Dedifferentiated amniotic fluid mesenchymal stem cell (primary cell): Measurements from ENCODE around the gene PTPRN2.

Source experiments
- DNase-seq: peaks from one replicate; pipeline ENCODE4 v3.0.0-alpha.2; 2016; ENCODE audit errors: extremely low spot score

Gene PTPRN2

DNA sequence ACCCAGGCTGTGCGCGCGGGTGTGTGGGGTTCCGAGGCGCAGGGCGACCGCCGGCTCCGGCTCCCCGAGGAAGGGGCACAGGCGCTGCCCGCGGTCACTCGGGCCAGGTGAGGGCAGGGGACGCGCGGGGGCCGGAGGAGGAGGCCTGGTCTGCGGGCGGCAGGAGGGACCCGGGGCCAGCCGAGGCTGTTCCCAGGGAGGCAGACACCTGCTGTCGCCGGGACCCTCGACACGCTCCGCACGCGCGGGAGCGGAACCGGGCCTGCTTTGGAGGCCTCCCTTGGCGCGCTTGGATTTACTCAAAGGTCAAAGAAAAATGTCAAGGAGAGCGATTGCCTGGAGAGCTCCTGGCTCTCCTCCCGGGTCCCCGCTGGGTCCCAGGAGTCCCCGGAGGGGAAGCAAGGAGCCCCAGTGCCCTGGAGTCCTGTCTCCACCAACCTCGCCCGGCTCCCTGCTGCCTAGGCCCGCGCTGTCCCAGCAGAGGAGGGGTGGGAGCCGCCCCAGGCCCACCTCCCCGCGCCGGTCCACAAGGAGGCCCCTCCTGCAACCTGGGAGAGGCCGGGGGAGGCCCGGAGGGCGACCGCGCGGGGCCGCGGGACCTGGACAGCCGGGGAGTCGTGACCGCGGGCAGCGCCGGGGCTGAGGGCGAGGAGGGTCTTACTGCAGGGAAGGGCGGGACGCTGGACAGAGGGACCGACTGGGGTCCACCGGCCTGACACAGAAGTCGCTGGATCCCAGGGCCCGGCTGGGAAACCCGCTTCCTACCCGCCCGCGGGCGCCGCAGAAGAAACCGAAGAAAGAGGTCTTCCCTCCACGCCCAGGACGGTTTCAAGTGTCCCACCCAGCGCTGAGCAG lies 902.0 kb downstream of the PTPRN2 start:
- no peak for DNase-seq

DNA sequence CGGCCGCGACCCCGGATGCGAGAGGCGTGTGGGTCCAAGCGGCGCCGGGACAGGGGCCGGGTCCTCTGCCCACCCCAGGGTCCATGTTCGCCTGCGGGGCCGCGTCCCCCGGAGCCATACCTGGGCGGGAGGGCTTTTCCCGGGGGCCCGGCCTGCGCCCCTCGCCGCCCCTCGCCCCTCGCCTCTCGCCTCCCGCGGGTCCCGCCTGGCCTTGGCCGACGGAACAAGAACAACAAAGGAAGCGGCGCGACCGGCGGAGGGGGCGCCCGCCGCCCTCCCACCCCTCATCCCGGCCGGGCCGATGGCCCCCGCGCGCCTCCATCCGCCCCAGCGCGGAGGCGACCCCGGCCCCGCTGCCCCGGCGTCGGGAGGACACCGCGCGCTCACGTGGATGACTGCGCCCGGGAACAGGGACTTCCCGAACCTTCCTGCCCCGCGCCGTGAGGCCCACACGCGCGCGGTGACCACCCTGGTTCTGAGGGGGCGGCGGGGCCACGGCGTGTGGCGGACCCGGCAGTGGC lies 902.7 kb downstream of the PTPRN2 start:
- no peak for DNase-seq

DNA sequence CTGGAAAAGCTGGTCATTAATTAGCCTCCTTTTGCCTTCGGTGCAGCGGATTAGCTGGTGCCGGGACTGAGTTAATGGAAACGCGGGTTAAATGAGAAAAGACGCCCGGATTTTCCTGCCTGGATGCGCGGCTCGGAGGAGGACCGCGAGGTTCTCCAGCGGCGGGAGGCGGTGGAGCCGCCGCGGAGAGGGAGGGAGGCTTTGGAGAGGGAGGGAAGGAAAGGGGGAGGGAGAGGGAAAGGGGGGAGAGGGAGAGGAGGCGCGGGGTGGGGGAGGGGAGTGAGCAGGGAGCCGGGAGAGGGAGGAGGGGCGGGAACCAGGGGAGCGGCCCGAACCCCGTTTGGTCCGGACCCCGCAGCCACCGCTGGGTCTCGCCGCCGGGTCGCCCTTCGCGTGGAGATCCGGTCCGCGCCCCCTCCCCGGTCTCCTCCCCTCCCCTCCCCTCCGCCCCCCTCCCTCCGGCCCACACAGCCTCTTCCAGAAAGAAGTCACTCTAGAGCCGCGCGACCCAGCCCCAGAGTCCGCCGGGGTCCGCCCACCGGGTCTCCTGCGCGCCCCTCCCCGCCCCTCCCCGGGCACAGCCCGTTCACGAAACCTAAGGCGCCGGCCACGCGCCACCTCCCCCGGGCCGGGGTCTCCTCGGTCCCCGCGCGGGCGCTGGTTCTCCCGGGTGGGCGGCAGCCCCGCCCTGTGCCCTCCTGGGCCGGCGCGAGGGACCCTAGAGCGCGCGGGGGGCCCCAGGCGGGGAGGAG lies 903.3 kb downstream of the PTPRN2 start:
- DNase-seq: no peak

DNA sequence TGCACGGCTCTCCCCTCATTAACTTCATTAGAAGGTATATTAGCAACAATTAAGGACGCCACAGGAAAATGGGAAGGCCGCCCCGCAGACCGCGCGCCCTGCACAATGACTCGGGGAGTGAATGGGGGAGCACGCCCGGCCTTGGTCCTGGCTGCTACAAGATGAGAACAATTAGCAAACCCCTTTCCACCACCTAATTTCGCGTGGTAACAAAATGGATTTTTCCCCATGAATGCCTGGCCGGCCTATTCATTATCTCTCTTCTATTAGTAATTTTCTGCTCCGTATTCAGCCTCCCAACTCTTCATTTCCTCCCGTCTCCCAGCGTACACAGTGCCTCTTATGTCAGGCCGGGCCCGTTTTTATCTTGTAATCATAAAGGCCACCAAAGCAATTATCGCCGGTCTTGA lies 903.9 kb downstream of the PTPRN2 start:
- no peak for DNase-seq

DNA sequence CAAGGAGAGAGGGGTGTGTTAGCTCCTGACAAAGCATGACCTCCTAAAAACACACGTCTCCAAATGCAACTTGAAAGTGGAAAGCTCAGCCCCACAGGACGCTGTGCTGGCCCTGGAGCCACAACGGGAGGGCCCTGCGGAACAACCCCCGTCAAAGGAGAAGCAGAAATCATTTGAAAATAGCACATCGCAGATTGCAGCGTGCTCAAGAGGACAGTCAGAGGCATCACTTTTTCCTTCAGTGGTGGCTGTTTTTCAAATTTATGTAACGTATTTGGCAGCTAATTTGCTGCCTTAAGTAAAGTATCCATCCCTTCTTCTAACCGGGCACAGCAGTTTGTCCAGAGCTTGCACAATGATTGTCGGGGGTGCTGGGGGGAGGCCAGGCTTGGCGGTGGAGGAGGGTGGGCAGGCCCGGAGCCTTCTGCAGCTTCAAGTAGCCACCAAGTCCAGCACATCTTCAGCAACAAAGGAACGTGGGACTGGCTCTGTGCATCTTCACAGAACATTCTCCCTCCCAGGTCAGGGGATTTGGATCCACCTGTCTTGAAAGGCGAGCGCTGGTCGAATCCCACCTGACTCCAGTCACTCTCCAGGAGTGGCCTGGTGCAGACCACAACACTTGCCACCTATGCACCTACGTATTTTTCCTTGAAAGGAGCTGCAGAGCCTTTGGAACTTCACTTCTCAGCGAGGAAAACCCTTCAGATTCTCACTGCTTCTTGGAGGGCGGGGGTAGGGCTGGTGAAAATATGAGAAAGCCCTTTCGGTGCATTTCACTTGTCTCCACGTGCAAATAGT lies 904.5 kb downstream of the PTPRN2 start:
- no peak for DNase-seq

DNA sequence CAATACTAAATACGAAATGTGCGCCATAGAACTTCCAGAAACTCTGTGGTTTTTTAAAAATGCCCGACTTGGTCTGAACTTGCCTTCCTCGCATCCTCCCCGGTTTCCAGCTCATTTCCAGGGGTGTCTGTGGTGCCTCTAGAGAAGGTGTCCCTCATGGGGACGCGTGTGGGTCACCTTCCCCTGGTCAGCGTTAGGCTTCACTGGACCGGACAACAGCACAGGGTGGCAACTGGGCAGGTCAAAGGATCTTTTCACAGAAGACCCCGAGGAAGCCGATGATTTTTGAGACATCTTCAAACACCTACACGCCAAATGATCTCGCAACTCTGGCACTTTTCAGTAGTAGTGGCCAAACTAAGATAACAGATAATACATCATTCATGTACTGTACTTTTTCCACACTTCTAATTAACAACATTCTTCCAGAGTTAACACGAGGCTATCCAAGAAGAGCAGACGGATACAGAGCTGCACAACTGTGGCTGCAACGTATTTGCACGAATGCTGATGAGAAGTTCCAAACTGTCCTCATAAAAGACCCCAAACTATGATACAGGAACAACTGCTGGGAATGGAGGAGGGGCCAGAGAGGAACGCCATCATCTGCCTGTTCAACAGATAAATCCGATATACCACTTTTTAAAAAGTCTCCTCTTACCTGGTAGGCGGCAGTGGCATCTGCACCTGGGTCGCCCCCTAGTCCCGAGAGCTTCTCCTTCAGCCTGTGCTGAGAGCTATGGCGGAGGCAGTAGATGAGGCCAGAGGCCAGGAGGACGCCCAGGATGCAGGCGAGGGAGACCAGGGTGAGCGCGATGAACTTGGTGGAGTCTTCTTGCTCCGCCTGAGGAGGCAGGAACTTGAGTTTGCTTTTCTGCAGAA lies 905.3 kb downstream of the PTPRN2 start:
- DNase-seq: no peak

DNA sequence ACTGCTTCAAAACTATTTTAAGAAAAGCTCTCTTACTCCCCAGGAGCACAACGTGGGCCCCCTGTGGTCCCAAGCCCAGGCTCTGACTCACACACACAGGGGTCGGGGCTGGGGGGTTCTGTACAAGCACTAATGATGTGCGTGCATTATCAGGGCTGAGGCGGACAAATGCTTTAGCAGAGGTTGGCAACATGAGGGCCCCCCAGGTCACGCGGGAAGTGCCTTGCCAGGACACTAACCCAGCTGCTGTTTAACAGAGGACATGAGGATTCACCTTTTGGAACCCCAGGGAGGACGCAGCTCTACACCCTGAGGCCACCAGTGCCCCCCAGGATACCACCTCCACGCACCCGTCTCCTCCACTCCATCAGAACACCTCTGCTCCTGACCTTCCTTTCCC lies 908.0 kb downstream of the PTPRN2 start:
- DNase-seq: no peak

DNA sequence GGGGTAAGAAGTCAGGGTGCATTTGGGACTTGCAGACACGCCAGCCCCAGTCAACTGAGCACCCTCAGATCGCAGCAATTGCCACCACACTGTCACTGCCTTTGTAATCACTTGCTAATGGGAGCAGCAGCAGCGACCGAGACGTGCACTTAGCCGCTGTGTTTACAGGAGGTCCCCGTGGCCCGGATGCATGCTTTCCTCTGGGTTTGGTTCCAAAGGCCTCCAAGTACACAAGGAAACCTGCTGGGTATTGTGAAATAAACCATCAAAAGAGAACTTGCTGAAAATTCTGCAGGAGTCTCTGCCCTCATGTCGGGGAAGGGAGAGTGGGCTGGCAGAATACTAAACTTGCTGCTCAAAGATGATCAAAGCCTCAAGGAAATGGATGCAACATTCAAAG lies 909.1 kb downstream of the PTPRN2 start:
- DNase-seq: no peak

DNA sequence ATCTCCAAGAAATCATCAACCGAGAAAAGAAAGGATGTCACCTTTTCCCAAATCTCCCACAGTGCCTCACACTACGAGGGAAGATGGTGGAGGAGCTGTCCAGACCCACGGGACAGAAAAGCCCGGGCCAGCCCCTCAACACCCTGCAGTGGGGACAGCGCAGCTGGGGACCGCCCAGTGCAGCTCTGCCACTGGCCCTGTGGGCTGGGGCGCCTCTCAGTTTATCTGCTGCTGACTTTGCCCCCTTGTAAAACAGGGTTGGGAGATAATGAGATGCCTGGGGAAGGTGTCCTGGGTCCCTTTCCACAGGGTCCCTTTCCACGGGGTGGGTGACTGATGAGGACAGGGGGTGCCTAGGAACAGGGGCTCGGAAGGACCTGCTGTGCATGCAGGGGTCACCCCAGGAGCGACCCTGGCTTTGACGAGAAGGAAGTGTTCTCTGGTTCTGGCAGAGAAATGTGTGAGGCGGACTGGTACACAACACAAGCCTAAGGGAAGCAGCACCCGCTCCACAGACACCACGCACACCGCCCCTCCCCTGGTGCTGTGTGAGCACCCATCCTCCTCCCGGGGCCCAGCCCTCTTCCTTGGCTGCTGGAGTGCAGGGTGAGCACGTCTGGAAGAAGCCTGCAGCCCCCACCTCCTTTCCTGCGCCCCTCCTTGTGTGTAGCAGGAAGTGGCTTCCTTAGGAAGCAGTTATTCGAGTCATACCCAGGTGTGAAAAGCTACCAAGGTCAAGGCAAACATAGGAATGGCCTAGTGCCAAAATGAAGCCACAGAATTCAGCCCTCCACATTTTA lies 911.0 kb downstream of the PTPRN2 start:
- no peak for DNase-seq

DNA sequence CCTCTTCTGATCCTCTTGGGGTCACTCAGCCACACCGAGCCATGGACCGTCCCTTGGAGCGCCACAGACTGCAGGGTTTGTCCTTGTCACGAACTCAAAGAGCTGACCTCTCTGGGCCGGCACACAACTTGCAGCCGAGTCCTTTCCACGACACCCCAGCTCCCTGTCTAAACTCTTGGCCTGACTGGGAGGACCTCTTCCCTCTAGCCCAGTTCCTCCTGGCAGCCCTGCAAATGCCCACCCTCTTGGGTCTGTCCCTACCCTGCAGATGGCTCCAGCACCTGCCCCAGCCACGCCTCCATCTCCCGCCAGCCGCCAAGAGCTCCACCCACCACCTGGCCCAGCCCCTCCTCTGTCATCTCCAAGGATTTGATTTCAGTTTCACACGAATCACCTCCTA lies 911.6 kb downstream of the PTPRN2 start:
- DNase-seq: no peak

DNA sequence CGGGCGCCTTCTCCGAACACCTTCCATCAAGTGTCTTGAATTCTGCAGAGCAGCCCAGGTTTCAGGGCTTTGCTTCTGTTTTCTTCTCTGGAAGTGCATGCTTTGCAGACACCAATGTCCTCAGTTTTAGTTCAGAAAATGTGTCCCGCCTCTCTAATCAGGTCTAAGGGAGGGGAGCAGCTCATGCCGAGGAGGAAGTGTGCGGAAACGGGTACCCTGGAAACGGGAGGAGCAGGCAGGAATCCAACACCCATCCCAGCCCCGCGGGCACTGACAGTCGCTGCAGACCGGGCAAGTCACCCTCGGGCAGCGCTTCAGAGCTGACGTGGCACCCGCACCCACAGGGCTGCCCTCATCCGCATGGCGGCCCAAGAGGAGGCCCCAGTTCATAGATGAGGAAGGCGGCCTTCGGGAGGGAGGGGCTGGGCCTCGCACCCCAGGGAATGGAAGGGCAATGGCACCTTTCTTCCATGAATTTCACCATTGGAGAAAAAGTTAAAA lies 912.1 kb downstream of the PTPRN2 start:
- DNase-seq: no peak

DNA sequence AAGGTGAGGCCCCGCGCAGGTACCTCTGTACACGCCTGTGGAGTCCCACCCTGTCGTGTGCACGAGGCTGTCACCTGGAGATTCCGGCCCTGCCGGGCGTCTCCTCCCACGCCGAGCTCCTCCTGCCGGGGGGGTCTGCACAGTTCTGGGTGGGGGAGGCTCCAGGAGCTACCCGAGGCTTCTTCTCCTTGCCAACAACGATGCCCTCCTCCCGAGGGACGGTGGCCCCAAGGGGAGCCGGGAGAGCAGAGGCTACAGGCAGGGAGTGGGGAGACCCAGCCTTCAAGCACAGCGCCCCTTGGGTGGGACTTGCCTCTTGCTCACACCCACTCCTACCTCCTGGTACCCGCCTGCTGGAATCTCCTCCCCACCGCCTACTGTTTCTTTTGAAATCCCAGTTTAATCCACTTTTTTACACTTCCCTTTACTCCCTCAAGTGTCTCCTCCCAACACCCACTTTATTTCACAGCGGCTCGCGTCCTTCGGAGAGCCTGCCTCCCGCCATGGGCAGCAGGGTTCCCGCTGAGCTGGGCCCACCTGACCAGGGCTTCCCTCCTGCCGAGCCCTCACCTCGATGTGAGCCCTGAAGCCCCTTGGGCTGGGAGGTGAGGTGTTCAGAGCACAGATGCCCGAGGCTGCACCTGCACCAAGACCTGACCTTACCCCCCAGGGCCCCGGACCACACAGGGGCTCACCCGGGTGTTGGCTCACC lies 912.8 kb downstream of the PTPRN2 start:
- no peak for DNase-seq

DNA sequence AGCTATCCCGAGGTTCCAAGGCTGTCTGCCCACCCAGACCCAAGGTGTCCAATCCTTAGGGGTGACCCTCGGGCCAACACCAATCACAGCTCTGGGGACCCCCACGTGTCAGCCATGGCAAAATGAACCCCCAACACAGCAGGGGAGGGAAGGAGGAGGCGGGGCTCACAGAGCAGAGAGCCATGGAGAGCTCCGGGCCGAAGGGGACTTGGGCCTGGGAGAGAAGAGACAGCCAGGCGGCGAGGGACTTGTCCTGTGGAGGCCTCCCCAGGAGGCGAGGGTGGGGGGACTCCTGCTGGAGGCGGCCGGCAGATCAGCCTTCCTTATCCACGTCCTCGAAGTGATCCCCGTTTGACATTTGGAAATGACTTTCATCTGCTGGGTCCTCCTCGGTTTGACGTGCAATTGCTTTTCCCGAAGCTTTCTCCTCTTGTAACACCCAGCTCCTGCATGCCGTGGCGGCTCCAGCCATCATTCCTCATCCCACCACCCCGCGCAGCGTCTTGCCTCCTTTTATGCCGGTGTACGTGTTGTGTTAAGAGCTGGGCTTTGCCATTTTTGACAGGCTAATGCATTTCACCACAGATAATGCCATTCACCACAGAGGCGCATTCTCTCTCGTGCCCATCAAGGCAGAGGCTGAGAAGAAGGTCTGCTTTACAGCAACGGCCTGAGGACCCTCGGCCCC lies 913.5 kb downstream of the PTPRN2 start:
- no peak for DNase-seq

DNA sequence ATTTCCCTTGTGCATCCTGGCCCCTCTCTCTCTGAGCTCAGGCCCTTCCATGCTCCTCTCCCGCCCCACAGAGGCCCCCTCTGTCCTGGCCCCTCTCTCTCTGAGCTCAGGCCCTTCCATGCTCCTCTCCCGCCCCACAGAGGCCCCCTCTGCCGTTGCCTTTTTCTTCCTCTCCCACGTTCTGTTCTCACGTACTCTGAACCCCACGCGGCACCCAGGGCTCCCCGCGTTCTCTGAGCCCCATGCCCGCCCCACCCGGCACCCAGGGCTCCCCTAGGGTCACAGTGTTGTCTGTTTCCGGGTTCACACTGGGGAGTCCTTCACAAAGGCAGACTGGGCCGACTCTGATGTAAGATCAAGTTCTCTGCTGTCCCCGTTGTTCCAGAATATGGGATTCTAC lies 914.0 kb downstream of the PTPRN2 start:
- no peak for DNase-seq

DNA sequence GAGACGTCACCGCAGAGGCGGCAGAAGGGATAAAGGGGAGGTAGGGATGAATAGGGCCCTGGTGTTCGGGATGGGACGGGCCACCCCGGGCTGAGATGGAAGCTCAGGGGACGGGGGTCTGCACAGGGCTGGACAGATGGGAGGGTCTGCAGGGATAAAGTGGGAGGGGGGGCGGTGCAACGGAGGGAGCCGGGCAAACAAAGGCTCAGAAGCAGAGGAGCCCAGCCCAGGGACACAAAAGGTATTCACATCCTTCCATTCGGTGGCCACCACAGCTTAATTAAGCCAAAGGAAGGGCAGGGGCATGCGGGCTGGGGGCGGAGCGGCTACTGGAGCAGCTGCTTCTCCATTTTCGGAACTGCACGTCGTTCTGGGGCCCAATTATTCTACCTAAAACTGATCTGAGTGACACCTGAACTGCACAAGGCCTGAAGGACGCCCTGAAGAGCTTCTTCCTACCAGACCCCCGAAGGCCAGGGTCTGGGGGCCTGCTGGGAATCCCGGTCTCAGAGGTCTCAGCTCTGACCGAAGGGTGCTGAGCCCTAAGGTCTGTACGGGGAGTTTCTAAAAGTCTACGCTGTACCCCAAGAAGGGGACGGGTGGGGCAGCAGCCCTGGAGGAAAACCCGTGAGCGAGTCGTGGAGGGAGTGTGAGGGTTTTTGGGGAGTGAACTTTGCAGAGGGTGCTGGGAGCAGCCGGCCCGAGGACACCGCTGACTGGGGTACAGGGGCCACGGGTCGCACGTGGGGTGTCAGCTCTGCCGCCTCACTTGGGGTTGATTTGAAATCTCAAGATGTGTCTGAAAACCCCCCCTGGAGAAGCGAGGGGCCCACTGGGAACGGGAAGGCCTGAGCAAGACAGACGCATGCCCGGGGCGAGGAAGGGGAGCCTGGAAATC lies 916.0 kb downstream of the PTPRN2 start:
- no peak for DNase-seq

DNA sequence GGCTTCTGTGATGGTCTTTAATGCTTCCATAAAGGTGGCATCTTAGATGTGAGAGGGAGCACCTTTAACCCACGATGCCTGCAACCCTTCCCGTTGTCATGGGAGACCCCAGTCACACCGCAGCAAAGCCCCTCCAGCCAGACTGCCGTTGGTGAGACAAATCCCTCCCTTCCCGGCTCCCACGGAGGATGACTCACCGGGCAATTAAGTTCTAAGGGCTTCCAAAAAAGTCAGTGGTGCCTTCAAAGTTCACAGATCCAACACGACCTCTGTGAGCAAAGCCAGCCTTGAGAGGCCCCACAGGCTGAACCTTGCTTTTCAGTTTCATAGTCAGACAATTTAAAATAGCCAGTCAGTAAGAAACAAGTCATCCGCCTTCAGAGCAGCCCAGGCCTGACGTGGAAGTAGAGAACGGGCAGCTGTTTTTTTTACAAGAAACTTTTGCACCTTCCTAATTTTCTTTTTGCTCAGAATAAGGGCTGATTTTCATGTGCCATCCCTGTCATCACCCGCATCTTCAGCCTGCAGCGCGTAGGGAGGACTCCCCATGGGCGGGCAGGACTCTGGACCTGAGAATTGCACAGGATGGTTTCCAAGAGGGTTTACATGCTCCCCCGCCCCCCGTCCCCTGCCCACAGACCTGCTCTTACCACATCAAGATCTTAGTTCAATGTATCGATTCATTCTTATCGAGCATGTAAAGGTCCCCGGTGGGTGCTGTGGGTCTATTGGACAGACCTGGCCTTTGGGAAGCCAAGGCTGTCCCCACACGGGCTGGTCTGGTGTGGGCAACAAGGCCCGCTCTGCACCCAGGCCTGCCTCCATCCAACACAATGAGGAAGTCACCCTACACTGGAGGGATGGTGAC lies 916.9 kb downstream of the PTPRN2 start:
- DNase-seq: no peak
